DLD1 (cell line): ENCODE results near the gene RDH16.
"Not testable (repeated sequence)": the region's sequence is repeated elsewhere in the genome, so short reads cannot be mapped to it uniquely, and the experiment has no call there.

Experiments used
- in situ Hi-C: cut with HindIII; loops from 2 replicates; pipeline ENCODE4 v1.10.0; 2017; ENCODE audit warnings: low sequenced_read_pairs

Gene RDH16

DNA sequence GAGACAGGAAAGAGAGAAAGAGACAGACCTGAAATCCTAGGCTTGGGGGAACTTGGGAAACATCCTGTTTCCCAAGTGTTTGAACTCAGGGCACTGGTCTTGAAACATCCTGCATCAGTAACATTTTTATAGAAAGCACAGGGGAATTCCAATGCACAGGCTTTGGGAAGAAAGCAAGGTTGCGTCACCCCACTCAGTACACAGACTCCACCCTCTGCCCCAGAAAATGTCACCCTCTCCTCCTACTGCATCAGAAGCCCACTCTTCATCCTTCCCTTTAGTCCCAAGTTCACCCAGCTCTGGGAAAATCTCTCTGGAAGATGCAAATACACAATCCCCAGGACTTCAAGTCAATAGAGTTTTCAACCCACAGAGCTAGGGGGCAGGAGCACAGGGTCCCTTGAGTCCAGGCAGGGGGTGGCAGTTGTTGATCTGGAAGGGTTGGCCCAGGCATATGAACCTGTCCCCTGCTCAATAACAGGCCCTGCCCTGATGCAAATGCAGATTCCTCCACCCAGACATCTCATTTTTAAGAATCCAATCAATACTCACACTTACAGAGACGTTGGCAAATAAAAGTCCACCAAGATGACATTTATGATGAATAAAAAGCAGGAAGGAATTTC, 1.7 kb downstream of the RDH16 start:
- in situ Hi-C loops, result no loop called here

DNA sequence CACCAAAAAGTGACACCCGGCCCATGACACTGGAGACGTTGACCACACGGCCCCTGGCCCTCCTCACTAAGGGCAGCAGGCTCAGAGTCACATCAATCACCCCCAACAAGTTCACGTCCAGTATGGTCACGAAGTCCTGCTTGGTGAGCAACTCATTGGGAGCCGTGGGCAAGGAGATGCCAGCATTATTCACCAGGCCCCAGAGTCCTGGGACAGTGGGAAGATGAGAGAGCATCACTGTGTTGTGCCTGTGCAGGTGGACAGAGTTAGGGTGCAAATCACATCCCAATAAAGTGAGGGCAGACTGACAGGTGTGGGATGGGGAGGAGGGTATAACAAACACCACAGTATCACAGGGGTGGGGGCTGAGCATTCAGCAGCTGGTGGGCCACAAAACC, 2.5 kb downstream of the RDH16 start:
- in situ Hi-C loops, result no loop called here

DNA sequence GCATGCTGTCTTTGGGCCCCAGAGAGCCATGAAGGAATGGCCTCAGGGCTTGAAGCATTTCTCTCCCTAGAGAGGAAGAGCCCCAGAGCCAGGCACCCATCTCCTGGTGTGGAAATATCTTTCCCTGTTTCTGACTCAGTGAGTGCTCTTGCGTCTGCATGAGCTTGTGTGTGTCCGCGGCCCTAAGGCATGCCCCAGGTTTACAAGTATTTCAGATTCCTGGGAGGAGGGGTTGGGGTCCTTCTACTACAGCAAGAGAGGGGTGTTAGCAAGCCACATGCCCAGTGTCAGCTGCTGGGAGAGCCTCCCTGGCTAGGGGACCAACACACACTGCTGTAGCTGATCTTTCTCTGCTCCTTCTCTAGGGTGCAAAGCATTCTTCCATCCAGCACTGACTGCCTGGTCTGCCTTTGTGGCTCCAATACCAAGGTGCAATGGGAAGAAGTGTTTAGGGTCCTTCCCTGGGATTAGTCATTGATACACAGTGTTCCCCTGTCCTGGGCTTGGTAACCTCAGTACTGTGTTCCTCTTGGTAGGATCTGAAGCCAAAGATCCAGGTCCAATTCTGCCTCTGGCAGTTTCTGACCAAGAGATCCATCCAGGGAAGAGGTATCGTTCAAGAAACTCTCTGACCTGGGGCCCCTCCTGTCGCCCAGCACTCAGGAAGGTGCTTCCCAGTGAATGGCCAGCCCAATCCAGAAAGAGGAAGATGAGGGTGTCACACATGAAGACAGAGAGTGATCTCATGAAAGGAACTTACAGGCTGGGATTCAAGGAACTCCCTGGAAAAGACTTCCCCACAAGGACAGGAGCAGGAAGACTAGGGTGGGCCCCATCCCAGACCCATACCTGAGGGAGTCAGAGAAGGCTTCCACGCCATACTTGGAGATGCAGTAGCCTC, 3.1 kb downstream of the RDH16 start:
- in situ Hi-C loops, result no loop called here

DNA sequence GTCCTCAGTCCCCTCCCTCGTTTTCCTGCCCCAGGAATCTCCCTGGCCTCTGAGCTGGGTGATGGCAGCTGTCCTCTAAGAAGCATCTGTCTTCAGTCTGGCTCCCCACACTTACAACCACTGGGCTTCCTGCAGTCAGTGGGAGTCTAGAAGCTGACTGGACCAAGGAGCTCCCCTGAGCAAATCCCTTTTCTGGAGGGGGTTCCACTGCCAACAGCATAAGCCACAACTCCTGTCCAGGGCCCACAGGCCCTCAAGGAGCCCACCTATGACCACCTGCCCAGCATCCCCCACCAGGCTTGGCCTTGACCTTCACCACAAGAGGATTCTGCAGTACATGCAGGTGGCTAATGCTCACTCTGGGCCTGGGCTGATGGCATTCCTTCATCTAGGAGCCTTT, 4.1 kb downstream of the RDH16 start:
- in situ Hi-C loops, result no loop called here

DNA sequence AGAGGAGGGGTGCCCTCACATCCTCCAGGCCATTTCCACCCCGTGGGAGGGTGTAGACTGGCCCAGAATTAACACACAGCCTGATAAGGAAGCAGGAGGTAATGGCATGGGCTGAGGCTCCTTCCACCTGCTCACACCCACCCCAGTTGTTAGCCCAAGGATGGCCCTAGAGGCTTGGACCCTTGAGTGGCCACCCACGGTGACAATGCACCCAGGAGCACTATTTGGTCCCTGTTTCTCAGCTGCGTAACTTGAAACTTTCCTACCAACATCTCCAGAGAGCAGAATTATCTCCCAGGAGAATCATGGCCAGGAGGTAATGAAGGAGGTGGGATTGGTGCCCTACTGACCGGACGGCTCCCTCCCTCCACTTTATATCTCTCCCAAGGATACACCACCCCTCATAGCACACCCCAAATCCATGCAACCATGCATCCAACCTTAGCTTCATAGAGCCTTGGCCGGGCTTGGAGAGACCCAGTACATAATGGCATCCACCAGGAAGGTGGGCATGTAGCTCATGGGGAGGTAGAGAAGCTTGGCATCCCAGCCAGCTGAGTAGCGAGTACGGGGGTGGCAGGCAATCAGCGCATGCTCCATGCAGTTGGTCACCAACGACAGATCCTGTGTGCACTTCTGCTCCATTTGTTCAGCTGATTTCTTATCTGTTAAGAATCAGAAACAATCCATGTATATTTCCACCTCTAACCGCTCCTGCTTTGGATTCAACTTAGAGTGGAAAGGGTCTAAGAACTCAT, 5.6 kb downstream of the RDH16 start:
- in situ Hi-C loops, result no loop called here

DNA sequence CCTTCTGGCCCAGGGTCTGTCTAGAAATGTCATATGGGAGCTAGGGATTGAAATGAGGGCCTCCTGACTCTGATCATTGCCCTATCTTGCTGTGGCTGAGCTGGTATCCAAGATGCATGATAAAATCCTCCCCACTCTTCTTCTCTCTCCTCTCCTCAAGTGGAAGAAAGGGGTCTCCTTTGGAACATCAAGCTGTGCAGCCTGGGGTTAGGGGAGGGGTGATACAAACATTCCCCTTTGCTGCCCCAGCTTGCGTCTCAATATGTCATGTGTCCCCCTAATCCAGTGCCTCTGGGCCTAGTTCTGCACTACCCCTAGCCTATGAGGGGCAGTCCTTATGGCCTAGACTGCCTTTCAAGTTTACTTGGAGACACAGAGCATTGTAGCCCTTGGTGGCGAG, 8.5 kb downstream of the RDH16 start:
- in situ Hi-C loops, result no loop called here

DNA sequence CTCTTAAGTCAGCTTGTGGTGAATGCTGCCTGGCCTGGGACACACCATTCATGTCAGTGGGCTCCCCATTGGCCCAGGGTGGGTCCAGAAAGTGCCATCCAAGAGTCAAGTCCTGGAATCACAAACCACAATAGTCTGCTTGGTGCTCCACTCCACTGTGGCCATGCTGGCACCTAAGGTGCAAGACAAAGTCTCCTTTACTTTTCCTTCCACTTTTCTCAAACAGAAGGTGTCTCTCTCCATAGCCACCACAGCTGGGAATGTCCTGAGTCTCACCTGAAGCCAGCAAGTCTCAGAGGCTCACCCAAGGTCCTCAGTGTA, 9.0 kb downstream of the RDH16 start:
- in situ Hi-C loops, result no loop called here

DNA sequence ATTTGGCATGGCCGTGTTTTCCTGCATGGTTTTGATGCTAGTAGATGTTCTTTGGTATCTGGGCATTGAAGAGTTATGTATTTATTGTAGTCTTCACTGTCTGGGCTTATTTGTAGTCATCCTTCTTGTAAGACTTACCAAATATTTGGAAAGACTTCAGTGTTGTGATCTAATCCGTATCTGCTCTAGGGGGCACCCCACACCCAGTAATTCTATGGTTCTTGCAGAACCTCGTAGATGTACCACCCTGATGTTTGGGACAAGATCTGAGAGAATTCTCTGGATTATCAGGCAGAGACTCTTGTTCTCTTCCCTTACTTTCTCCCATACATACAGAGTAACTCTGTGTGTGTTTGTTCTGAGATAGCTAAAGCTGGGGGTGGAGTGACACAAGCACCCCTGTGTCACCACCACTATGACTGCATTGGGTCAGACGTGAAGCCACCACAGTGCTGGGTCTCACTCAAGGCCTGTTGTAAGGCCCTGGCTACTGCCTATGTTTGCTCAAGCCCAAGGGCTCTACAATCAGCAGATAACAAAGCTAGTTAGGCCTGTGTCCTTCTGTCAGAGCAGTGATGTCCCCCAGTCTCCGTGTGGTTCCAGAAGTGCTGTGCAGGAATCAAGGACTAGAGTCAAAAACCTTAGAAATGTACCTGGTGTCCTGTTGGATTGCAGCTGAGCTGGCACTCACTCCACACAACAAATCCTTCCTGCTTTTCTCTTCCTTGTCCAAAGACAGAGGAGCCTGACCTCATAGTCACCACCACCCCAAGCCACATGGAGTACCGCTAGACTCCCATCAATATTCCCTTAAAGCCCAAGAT, 9.6 kb downstream of the RDH16 start:
- in situ Hi-C loops, result no loop called here

DNA sequence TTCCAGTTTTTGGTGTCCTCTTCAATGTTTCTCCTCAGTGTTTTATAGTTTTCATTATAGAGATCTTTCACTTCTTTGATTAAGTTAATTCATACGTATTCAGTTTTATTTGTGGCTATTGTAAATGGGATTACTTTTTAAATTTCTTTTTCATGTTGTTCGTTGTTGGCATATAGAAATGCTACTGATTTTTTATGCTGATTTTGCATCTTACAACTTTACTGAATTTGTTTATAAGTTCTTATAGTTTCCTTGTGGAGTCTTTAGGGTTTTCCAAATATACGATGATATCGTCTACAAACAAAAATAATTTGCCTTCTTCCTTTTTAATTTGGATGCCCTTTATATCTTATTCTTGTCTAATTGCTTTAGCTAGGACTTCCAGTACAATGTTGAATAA, 13.5 kb downstream of the RDH16 start:
- in situ Hi-C loops, result no loop called here

DNA sequence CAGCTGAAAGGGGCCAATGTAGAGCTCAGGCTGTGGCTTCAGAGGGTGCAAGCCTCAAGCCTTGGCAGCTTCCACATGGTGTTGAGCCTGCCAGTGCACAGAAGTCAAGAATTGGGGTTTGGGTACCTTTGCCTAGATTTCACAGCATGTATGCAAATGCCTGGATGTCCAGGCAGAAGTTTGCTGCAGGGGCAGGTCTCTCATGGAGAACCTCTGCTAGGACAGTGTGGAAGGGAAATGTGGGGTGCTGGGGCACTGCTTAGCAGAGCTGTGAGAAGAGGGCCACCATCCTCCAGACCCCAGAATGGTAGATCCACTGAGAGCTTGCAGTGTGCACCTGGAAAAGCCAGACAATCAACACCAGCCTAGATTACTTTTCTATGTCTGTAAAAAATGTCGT, 14.0 kb downstream of the RDH16 start:
- in situ Hi-C loops, result not testable (repeated sequence)

DNA sequence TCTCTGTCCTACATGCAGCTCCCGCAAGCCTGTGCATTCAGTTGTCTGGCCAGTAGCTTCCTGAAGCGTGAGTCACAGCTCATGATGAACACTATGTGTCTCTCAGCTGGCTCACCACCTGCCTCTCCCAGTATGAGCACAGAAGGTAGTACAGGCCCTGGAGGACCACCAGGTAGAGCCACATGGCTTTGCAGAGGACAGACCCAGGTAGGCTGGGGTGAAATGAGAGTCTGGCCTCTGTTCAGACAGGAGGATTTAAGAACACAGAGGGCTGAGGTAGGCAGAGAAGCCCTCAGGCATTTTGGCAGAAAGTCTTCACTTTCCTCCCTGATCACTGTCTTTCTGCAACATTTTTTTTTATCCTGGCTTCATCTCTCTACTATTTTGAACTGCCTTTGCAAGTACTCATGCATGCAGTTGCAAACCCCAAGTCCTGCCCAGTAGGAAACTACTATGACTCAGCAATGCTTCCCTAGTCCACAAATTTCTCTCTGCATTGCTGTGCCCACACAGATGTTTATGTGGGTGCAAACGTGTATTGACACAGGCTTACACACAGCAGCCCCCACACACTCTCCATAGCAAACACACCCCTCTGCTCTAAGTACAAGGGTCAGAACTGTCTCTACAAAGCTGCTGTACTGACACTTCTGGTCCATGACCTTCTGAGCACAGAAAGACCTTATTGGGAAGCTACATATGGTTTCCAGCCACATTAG, 15.9 kb downstream of the RDH16 start:
- in situ Hi-C loops, result no loop called here

DNA sequence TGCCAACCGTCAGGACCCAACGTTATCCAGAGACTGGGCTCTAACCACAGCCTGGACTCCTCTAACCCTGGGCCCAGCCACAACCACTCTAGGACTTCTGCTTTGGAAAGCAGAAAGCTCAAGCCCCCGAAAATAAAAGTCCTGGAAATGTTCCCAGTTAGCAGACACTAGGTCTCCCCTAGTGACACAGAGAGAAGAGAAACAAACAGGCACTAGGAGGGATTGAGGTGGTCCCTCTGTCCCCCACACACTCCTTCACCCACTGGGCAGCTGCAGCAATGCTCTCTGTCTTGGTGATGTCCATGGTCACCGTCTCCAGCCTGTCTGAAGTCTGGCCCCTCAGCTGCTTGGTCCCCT, 16.5 kb downstream of the RDH16 start:
- in situ Hi-C loops, result not testable (repeated sequence)

DNA sequence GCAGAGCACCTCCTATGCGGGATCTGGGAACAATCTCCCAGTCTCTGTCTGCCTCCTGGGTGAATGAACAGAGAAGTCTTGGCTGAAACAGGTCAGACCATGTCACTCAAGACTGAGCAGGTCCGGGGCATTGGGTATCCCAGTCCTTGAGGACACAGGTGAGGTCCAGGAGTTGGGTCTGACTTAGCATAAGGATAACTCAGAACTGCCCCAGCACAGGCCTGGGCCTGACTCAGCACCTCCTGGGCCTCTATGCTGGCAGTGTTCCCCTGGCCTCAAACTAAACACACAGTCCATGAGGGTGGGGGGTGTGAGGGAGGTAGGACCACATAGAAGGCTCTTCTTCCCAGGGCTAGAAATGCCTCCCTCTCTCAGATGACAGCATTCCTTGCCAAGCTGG, 21.7 kb downstream of the RDH16 start:
- in situ Hi-C loops, result no loop called here

DNA sequence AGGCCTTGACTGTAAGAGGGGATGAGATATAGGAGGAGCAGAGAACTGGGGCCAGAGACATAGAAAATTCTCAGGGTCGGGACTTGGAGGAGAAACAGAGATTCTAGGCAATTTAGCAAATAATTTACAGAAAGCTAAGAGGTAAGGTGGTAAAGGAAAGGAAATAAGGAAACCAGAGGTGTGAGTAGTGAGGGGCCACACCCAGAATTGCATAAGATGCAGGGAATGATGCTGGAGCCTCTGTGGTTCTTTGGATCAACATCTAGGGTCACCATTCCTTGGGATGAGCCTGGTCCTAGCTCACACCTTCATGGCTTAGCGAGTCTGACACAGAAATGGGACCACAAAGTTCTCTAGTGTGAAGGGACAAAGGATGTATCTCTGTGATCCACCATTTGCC, 22.3 kb downstream of the RDH16 start:
- in situ Hi-C loops, result no loop called here

DNA sequence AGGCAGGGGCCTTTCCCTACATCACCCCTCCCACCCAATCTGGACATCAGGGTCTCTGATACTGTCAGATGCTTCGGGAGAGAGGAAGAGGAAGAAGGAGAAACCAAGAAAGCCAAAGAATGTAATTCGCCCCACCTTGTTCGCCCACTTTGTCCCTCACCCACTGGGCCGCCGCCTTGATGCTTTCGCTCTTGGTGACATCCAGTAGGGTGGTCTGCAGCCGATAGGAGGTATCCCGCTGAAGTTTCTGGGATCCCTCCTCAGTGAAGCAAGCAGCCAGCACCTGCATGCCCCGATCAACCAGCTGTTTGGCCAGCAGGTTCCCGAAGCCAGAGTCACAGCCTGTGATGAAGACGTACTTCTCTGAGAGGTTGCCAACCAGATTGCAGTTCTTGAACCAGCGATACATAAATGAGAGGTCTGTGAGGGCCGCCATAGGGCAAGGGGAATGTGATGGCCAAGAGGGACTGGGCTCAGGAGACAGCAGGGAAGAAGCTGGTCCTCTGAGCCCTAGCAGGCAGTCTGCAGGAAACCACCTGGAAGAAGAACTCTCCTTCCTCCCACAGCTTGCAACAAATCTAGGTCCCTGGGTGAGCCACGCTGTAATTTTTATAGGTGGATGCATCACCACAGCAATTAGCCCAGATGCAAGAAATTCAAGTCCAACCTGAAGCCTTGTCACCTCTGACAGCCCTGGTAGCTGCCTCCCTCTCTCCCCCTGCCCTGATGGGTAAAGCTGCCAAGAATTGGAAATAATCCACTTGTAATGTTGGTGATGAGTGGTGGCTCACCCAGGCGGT, 23.4 kb downstream of the RDH16 start, which contains the start of gene SDR9C7:
SDR9C7 (minus strand) TSS at position 583 of the 800 bp plus-strand sequence; CDS start at position 436, 147 bp downstream.
- in situ Hi-C loops, result no loop called here

DNA sequence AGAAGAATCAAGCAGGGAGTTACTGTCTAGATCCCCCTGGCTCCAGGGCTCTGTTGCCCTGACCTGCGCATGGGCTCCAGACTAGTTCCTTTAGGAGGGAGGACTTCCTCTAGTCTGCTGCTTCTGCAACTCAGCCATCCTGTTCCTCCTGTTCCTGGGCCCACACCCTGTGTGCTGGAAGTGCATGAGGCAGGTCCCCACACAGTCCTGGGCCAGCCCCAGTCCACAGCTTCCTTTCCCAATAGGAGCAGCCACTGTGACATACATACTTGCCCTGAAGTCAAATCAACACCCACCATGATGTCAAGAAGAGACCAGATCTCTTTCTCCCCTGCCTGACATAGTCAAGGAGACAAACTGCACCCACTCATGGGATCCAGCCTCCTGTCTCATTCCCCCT, 24.5 kb downstream of the RDH16 start:
- in situ Hi-C loops, result no loop called here

DNA sequence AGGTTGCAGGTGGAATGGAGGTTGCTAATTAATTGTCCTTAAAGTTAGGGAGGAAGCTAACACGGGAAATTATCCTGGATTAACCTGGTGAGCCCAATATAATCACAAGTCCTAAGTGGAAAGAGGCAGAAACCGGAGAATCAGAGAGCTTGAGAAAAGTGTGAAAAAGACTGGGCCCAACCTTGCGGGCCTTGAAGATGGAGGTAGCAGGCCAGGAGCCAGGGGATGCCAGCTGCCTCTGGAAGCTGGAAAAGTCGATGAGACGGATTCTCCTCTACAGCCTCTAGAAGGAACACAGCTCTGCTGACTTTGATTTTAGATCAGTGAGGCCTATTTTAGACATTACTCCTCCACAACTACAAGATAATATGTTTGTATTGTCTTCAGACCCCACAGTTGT, 25.3 kb downstream of the RDH16 start:
- in situ Hi-C loops, result no loop called here

DNA sequence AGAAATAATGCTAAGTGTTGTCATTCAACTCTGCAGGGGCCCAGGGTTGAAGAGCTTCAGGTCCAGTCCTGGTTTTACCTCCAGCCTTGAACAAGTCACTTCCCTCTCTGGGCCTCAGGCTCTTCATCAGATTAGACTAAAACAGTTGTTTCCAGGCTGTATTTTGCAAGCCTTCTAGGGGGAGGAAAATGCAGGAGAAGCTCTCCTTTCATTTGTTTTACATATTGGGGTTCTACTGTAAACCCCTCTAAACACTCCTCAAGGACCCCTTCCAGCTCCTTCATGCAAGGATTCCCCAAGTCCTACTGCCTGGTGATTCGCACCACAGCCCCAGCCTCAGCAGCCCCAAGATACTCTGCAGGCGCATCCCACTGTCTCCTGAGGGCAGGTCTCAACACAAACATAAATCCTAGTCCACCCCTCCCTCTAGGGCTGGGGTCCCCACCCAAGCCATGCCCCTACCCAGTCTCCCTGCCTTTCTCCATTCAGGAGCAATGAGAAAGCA, 25.9 kb downstream of the RDH16 start:
- in situ Hi-C loops, result no loop called here

DNA sequence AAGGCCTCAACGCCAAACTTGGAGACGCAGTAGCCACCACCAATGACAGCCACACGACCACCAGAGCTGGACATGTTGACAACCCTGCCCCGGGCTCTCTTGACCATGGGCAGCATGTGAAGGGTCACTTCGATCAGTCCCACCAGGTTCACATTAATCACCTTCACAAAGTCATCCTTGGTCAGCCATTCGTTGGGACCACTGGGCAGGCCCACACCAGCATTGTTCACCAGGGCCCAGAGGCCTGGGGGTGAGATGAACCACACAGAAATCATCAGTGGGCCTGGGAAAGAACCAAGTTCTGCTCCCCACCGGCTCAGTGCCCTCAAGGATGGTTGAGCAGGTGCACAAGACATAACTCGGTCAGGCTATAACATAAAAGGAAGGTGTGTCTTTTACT, 27.2 kb downstream of the RDH16 start:
- in situ Hi-C loops, result no loop called here
